ENCODE results near the gene KIAA0930.

- TF ChIP-seq CTCF (IDR thresholded peaks at IDR 0.05) (no peak), POLR2A (IDR thresholded peaks at IDR 0.05) (no peak), POLR2AphosphoS5 (IDR thresholded peaks at IDR 0.05) (no peak)
These were observed 40.3 kb upstream of the KIAA0930 start for GRCh38 chr22:45281010-45281409.
